Activated naive CD4-positive, alpha-beta T cell (primary cell): Measurements from ENCODE around the gene ORM1.
A peak's percentile ranks its signal among the peaks of the same experiment; 100 is the strongest.

Experiments used
- DNase-seq, 4 experiments: peaks; one replicate each; lab custom pipeline; 2025; lab: John Stamatoyannopoulos, UW

The ORM1 gene

GRCh38 chr9:114287763-114288192, 35.1 kb upstream of the ORM1 start:
- no peak for DNase-seq

GRCh38 chr9:114288193-114289091, 34.5 kb upstream of the ORM1 start:
- DNase-seq: no peak

- DNase-seq: no peak
Observed at GRCh38 chr9:114289106-114289505, 33.8 kb upstream of the ORM1 start.

GRCh38 chr9:114289571-114290481, 33.1 kb upstream of the ORM1 start:
- no peak for DNase-seq

GRCh38 chr9:114290561-114290986, 32.3 kb upstream of the ORM1 start:
- no peak for DNase-seq

- DNase-seq: peak; percentile 40 to 68 (median 65)
Observed at GRCh38 chr9:114291064-114291474, 31.8 kb upstream of the ORM1 start.

DNA sequence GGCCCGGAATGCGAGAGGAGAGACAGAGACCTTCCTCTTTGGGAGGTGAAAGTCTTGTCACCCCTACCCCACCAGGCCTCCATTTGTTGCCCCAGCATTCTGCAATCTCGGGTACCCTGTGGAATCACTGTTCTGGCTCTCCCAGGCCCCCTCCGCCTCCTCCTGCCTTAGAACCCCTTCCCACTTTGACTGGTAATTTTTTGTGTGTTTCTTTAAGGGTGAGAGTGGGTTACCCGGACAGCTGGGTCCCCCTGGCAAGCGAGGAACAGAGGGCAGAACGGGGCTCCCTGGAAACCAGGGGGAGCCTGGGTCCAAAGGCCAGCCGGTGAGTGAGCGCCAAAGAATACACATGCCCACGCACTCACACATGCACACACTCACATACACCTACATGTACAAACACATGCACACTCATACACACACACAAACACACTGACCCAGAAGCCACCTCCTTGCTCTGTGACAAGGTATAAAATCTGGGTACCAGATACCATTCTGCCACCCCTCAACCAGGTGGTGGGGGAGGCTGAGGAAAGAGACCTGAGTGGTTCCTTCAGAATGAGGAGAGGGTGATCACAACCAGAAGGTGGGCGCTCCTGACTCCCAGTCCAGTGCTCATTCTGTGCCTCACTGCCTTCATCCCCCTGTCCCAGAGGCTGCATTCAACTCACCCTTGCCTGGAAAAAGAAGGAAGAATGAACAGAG, 30.9 kb upstream of the ORM1 start:
- no peak for DNase-seq

DNA sequence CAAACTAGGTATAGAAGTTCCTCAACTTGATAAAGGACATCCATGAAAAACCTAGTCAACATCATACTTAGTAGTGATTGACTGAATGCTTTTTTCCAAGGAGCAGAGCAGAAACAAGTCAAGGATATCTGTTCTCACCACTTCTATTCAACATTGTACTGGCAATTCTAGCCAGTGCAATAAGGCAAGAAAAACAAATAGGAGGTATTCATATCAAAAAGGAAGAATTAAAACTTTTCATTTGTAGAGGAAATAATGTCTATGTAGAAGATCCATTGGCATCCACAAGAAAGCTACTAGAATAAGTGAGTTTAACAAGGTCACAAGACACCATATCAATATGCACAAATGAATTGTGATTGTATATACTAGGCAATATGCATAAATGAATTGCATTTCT, 28.2 kb upstream of the ORM1 start:
- no peak for DNase-seq

DNA sequence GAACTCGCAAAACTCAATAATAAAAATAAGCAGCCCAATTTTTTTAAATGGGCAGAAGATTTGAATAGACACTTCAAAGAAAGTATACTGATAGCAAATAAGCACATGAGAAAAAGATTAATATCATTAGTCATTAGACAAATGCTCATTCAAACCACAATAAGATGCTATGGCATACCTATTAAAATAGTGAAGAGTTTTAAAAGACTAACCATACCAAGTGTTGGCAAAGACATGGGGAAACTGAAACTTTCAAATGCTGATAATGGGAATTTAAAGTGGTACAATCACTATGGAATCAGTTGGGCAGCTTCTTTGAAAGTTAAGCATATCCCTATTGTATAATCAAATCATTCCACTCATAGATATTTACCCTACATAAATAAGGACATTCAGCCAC, 26.6 kb upstream of the ORM1 start:
- no peak for DNase-seq

DNA sequence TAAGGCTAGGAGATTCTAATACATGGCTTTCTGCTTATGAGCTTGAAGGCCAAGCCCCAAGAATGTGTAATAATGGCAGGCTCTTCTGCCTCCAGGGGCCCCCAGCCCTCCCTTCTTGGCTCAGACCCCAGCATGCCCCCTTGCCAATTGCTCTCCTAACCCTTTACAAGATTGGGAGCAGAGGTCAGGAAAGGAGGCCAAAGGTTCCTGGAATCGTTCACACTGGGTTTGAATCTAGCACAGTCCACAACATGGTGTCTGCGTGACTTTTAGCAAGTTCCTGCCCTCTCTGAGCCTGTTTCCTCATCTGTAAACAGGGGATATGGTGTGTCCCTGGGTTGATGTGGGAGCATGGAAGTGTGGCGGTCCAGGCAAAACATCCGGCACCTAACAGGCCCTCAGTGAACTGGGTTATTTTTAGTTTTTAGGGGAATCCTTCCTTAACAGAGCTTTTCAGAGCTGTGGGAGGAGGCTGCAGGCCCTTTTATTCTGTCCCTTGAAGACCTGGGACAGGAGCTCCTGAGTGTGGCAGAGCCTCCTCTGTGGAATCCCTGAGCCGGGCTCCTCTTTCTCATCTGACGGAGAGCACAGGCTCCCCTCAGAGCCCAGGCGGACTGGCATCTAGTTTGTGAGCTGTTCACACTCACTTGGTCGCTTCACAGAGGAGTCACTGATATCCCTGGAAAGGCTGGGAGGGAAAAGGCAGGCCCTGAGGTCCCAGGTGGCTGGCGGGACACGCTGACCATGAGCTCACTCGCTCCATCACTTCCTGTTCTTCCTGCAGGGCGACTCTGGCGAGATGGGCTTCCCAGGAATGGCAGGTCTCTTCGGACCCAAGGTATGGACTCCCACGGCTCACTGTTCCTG, 23.4 kb upstream of the ORM1 start:
- no peak for DNase-seq

- DNase-seq: no peak
Observed at GRCh38 chr9:114300153-114300845, 22.6 kb upstream of the ORM1 start.

GRCh38 chr9:114300846-114301797, 21.8 kb upstream of the ORM1 start:
- DNase-seq: no peak

DNA sequence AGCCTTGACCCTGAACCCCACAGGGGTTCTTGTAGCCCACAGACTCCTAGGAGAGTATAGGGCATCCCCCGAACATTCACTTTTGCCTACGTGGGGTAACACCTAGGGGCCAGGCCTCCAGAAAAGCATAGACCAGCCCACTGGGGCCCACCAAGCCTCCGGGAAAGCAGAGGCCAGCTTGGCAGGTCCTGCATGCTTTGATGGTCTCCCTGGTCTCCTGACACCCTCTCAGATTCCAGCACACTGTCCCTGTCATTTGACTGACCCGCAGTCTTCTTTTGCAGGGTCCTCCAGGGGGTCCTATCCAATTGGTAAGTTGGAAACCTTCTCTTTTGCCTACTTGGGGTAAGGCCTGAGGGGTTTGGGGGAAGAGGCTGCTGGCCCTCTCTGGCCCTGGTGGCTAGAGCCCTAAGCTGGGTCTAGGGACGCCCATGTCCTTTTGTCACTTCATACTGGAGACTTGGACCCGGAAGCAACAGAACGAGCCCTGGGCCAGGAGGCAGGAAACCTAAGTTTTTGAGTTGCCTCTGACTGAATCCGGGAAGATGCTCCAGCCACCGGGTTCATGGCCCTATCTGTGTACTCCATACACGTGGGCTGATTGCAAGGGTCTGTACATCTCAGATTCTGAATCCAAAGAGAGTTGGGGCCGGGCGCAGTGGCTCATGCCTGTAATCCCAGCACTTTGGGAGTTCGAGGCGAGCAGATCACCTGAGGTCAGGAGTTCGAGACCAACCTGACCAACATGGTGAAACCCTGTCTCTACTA, 20.9 kb upstream of the ORM1 start:
- no peak for DNase-seq

GRCh38 chr9:114302727-114303126, 20.2 kb upstream of the ORM1 start:
- DNase-seq: no peak

DNA sequence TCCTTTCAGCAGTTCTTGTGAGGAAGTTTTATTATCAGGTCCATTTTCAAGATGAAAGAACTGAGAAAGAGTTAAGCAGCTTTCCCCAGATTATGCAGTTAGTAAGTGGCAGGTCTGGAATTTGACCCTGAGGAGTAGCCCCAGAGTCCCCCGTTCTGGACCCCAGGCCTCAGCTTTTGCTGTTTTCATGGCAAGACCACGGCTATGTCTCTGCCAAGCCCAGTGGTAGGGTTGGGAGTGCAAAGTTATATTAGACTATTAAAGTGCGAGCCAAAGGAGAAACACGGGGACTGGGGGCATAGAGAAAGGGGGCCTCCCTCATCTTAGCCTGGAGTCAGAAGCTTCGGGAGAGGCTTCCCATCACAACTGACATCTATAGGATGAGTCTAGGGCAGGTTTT, 19.3 kb upstream of the ORM1 start:
- DNase-seq: no peak

GRCh38 chr9:114303977-114304376, 18.9 kb upstream of the ORM1 start:
- no peak for DNase-seq

GRCh38 chr9:114304416-114305188, 18.3 kb upstream of the ORM1 start:
- DNase-seq: no peak

- DNase-seq: no peak
Observed at GRCh38 chr9:114307899-114308267, 15.0 kb upstream of the ORM1 start.
